ENCODE measurements around the gene SVBP.

SVBP gene

DNA sequence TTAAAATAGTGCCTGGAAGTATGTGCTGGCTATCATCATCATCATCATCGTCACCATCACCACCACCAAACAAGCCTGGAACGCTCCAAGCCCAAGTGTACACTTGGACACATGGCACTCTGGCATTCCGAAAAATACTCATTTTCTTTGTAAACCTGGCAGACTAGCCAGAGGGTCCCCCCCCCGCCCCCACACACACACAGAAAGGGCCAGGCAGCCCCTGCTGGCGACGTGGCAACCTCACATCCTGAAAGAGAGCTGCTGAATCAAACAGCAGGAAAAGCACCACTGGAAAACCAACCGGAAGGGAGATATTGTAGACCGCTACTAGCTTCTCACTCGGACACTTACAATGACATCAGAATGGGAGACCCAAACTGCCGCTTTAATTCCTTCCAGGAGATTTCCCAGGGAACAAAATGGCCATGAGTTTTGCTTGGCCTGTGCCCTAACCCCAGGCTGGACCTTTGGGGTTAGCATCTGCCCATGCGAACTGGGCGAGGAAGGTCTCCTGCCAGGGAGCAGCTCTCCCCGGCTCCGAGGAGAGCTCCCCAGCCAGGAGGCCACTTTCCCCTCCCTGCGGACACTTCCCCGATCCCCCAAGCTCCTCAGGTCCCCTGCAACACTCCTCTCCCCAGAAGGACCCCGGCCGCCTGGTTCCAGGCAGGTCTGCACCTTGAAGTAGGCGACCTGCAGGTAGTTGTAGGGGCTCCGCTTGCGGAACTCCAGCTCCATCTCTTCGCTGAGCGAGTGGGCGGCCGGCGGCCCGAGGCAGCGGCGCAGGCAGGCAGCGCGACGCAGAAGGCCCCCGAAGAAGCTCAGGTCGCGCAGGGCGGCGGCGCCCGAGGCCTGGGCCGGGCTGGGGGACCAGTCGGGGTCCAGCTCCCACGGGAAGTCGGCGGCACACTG is 51.1 kb downstream of the SVBP start:
- H3K36me3 ChIP-seq (ENCODE audit: insufficient read depth) = no peaks in the 10 kb centered on the region
- H2AFZ ChIP-seq (ENCODE audit: low read depth) = peak overlapping the region; percentile 90
- H3K4me1 ChIP-seq (ENCODE audit: low read depth, poor library complexity, severe bottlenecking) = peaks cover 21% of the 10 kb centered on the region
- H3K4me2 ChIP-seq = peak overlapping the region; percentile 78
- H4K20me1 ChIP-seq (ENCODE audit: insufficient read depth) = no peaks in the 10 kb centered on the region
- TF ChIP-seq, protein P1, sequence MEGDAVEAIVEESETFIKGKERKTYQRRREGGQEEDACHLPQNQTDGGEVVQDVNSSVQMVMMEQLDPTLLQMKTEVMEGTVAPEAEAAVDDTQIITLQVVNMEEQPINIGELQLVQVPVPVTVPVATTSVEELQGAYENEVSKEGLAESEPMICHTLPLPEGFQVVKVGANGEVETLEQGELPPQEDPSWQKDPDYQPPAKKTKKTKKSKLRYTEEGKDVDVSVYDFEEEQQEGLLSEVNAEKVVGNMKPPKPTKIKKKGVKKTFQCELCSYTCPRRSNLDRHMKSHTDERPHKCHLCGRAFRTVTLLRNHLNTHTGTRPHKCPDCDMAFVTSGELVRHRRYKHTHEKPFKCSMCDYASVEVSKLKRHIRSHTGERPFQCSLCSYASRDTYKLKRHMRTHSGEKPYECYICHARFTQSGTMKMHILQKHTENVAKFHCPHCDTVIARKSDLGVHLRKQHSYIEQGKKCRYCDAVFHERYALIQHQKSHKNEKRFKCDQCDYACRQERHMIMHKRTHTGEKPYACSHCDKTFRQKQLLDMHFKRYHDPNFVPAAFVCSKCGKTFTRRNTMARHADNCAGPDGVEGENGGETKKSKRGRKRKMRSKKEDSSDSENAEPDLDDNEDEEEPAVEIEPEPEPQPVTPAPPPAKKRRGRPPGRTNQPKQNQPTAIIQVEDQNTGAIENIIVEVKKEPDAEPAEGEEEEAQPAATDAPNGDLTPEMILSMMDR (conservative IDR thresholded peaks at IDR 0.05; ENCODE audit: low read depth, low read length) = peak; percentile 42
- H3K9ac ChIP-seq = peak overlapping the region; percentile 49
- H3K27me3 ChIP-seq (ENCODE audit: insufficient read depth, low read depth) = no peaks in the 10 kb centered on the region
- peaks cover 38% of the 10 kb centered on the region; the same call in 1 of the 2 replicates for H3K79me2 ChIP-seq (ENCODE audit: insufficient read depth, low read depth)
- H3K27ac ChIP-seq = no peak overlapping the region
- H3K4me3 ChIP-seq (IDR thresholded peaks at IDR 0.05; ENCODE audit: insufficient read depth, low read depth, low read length) = no peak overlapping the region

DNA sequence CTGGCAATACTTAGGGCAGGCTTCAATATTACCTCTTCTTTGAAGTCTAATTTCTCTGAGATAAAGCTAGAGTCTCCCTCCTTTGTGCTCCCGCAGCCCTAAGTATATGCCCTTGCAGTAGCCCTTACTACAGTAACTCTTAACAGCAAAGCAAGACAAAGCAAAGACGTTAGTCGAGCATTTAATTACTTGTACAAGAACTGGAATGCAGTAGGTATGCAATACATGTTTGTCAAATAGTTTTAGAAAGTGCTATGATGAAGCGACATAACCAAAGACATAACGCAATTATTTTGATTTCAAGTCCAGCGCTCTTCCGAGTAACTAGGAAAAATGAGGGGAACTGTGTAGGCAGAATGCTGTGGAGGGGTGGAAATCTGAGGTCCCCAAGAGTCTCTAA is 51.9 kb downstream of the SVBP start:
- Histone ChIP-seq H3K4me2 (peak overlapping the region; percentile 78), H3K27ac (no peak overlapping the region), H4K20me1 (ENCODE audit: insufficient read depth) (no peaks in the 10 kb centered on the region), H3K27me3 (ENCODE audit: insufficient read depth, low read depth) (no peaks in the 10 kb centered on the region), H3K4me3 (IDR thresholded peaks at IDR 0.05; ENCODE audit: insufficient read depth, low read depth, low read length) (no peak overlapping the region), H3K36me3 (ENCODE audit: insufficient read depth) (no peaks in the 10 kb centered on the region), H3K9ac (no peak overlapping the region), H3K4me1 (ENCODE audit: low read depth, poor library complexity, severe bottlenecking) (peaks cover 21% of the 10 kb centered on the region), H2AFZ (ENCODE audit: low read depth) (no peak overlapping the region), H3K79me2 (ENCODE audit: insufficient read depth, low read depth) (peaks cover 38% of the 10 kb centered on the region; the same call in 1 of the 2 replicates)
- TF ChIP-seq, protein P1 (conservative IDR thresholded peaks at IDR 0.05; ENCODE audit: low read depth, low read length) = no peak

DNA sequence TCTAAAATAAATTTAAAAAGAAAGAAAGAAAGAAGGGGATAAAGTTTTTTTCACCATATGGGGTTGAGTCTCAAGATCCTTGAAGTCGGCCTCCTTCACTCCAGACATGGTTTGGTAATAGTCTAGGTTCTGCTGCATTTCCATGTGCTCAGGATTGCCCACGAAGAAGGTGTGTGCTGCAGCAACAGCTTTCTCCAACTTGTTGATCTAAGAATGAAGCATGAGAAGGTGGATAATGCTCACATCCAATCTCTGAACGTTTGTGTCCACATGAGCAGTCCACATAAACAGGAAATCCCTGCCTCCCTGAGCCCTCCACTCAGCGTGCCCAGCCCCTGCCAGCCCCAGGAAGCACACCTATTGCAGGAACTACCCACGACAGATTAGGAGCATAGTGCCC is 54.9 kb downstream of the SVBP start:
- Histone ChIP-seq H3K4me1 (ENCODE audit: low read depth, poor library complexity, severe bottlenecking) (peaks cover 12% of the 10 kb centered on the region), H3K9ac (no peak overlapping the region), H2AFZ (ENCODE audit: low read depth) (no peak overlapping the region), H3K36me3 (ENCODE audit: insufficient read depth) (no peaks in the 10 kb centered on the region), H3K79me2 (ENCODE audit: insufficient read depth, low read depth) (peaks cover 12% of the 10 kb centered on the region; the same call in 1 of the 2 replicates), H3K4me3 (IDR thresholded peaks at IDR 0.05; ENCODE audit: insufficient read depth, low read depth, low read length) (no peak overlapping the region), H3K27me3 (ENCODE audit: insufficient read depth, low read depth) (no peaks in the 10 kb centered on the region), H4K20me1 (ENCODE audit: insufficient read depth) (no peaks in the 10 kb centered on the region), H3K4me2 (no peak overlapping the region), H3K27ac (no peak overlapping the region)
- TF ChIP-seq, protein P1 (conservative IDR thresholded peaks at IDR 0.05; ENCODE audit: low read depth, low read length) = no peak

DNA sequence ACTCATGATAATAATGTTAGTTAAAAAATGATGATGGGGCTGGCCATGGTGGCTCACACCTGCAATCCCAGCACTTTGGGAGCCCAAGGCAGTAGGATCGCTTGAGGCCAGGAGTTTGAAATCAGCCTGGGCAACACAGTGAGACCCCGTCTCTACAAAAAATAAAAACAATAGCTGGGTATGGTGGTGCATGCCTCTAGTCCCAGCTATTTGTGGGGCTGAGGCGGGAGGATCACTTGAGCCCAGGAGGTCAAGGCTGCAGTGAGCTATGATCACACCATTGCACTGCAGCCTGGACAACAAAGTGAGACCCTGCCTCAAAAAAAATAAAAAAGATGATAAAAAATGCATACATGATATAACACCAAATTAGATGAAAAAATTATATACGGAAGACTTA is 55.6 kb downstream of the SVBP start:
- Histone ChIP-seq H3K79me2 (ENCODE audit: insufficient read depth, low read depth) (peaks cover 12% of the 10 kb centered on the region; the same call in 1 of the 2 replicates), H4K20me1 (ENCODE audit: insufficient read depth) (no peaks in the 10 kb centered on the region), H3K27me3 (ENCODE audit: insufficient read depth, low read depth) (no peaks in the 10 kb centered on the region), H3K4me2 (no peak overlapping the region), H2AFZ (ENCODE audit: low read depth) (no peak overlapping the region), H3K4me3 (IDR thresholded peaks at IDR 0.05; ENCODE audit: insufficient read depth, low read depth, low read length) (no peak overlapping the region), H3K4me1 (ENCODE audit: low read depth, poor library complexity, severe bottlenecking) (peaks cover 15% of the 10 kb centered on the region), H3K36me3 (ENCODE audit: insufficient read depth) (no peaks in the 10 kb centered on the region), H3K9ac (no peak overlapping the region), H3K27ac (no peak overlapping the region)
- TF ChIP-seq, protein P1 (conservative IDR thresholded peaks at IDR 0.05; ENCODE audit: low read depth, low read length) = no peak

Data from KMS-11 (cell line).